Right lobe of liver (tissue), 4 donors: ENCODE results near the gene CNGA1.
"Not testable (repeated sequence)": the region's sequence is repeated elsewhere in the genome, so short reads cannot be mapped to it uniquely, and the experiment has no call there.

Experiments
- POLR2A ChIP-seq: fragments of 450-650 bp; IDR thresholded peaks from one replicate; pipeline ENCODE4 v1.6.1; 2017; ENCODE audit warnings: antibody characterized with exemption, mild to moderate bottlenecking
- TF ChIP-seq, protein P1 (sequence below), 4 donors: fragments of 200-600 bp in 3 of 4; fragments of 450-650 bp in 1 of 4; IDR thresholded peaks; one replicate each; pipeline versions ENCODE4 v1.5.1 to v1.8.0; 2016 to 2022; ENCODE audit warnings: antibody characterized with exemption in 4 of 4, mild to moderate bottlenecking in 2 of 4
- donor health status: DM: no; HTN: no; CAD: no.
- donor health status: DM: no; HTN: no; CAD: no.
- donor health status: DM: no; HTN: yes; CAD: no.

DNA sequence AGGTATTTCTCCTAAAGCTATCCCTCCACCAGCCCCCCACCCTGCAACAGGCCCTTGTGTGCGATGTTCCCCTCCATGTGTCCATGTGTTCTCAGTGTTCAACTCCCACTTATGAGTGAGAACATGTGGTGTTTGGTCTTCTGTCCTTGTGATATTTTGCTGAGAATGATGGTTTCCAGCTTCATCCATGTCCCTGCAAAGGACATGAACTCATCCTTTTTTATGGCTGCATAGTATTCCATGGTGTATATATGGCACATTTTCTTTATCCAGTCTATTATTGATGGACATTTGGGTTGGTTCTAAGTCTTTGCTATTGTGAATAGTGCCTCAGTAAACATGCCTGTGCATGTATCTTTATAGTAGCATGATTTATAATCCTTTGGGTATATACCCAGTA lies 99.3 kb downstream of the CNGA1 start:
- not testable (repeated sequence) for TF ChIP-seq POLR2A
- TF ChIP-seq, protein P1, sequence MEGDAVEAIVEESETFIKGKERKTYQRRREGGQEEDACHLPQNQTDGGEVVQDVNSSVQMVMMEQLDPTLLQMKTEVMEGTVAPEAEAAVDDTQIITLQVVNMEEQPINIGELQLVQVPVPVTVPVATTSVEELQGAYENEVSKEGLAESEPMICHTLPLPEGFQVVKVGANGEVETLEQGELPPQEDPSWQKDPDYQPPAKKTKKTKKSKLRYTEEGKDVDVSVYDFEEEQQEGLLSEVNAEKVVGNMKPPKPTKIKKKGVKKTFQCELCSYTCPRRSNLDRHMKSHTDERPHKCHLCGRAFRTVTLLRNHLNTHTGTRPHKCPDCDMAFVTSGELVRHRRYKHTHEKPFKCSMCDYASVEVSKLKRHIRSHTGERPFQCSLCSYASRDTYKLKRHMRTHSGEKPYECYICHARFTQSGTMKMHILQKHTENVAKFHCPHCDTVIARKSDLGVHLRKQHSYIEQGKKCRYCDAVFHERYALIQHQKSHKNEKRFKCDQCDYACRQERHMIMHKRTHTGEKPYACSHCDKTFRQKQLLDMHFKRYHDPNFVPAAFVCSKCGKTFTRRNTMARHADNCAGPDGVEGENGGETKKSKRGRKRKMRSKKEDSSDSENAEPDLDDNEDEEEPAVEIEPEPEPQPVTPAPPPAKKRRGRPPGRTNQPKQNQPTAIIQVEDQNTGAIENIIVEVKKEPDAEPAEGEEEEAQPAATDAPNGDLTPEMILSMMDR (IDR thresholded peaks at IDR 0.05): not testable (repeated sequence)
